ENCODE data around the gene DAB2.

Gene DAB2

DNA sequence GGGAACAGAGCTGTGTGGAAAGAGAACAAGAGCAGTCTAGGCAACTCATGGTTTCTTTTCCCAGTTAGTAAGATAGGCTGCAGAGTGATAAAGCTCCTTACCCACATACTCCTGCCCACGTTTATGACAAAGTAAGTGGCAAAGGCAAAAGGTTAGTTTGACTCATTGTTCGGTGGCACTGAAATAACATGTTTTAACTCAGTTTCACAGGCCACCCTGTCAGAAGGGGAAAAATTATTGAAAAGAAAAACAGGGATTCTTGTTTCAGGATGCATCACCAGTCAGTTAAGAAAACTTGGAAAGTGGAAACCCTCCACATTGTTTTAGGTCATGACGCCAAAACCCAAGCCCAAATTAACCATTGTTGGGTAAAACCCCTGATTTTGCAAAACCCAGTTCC, 22.3 kb upstream of the DAB2 start:
- no peak for DNase-seq

DNA sequence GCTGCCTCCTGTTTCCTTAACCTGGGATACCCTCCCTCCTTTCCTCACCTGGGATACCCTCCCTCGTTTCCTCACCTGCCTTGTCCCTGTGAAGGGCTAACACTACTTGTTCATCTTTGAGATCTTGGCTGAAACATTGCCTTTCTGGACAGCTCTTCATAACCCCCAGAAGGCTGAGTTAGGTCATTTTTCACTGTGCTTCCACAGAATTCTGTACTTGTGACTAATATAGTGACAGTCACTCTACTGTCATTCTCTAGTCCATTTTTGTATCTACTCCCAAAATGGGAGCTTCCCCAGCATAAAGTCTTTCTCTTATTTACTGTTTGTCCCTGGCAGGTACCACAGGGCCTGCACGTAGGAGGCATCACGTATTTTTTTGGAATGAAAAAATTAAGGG, 21.5 kb upstream of the DAB2 start:
- no peak for DNase-seq

DNA sequence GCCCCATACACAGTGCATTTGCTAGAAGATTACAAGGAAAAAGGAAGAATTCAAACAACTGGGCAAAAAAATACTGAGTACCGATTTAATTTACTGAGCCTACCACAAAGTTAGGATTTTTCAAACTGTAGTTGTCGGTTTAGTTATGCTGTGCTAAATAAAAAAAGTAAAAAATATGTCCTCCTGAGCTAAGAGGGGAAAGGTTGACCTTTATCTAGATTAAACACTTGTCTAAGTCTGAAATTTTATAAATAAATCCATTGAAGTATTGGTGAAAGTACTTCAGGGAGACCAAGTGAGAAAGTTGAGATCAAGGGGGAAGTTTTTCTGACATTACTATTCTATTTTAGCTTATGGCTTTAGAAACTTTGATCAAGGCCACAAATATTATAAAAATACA, 19.1 kb upstream of the DAB2 start:
- DNase-seq, result no peak

- DNase-seq, result no peak
These were observed 18.2 kb upstream of the DAB2 start for GRCh38 chr5:39442991-39443390.

DNA sequence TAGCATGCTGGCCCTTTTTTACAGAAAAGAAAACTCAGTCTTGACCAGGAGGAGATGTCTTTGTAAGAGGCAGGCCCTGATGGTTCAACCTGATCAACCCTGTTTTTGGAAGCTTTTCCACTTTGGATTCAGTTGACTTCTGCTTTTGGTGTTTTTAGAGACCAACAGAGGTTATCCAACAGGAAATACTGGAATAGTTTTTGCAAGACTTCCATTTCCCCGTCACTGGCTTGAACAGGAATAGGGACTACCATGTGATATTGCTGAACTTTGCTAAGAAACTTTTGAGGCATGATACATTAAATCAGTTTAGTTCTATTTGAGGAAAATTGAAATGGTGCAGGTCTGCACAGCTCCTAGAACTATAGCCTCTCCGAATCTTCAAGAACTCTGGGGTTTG, 17.1 kb upstream of the DAB2 start:
- no peak for DNase-seq

DNA sequence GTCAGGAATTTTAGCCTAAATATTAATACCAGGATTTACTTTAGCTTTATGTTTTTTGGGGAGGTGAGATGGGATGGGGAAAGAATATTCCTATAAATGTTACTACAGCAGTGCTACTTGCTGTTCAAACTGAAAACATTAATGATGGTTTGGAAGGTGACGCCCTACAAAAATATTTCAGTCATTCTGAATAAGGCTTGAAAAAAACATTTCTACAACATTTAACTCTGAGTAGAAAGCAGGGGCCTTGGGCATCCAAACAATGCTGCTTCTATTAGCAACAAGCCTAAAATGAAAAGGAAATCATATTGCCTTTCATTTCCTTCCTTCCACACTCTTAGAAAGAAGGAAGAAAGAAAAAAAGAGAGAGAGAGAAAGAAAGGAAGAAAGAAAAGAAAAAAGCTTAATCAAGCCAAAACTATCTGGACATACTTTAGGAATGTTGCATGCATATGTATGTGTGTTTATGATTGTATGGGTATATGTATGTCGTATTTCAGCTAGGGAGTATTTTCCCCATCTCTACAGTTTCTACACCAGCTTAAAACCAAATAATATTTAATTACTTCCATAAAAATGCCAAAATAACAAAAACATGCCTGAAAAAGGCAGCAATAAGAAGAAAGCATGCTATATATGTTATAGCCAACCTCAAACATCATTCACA, 16.3 kb upstream of the DAB2 start:
- DNase-seq, result no peak

- no peak for DNase-seq
These were observed 15.6 kb upstream of the DAB2 start for GRCh38 chr5:39440192-39440957.

- DNase-seq, result no peak
These were observed 14.9 kb upstream of the DAB2 start for GRCh38 chr5:39439582-39440162.

- DNase-seq, result no peak
These were observed 12.7 kb upstream of the DAB2 start for GRCh38 chr5:39437467-39437866.

DNA sequence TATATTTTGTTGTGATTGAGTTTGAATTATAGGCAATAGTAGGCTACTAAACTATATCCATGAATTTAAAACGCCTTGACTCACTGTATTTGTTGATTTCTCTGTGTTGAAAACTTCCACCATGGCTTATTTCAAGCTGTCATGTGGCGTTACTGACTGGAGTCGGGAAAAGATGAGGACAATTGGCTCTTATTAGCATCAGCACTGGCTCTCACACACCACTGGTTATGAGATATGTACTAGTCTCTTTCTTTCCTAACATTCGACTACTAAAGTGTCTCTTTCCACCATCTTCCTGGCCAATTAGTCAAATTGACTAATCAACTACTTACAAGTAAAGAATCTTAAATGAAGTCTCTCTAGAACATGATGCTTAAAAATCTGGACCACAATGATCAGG, 9.1 kb upstream of the DAB2 start:
- DNase-seq, result no peak

DNA sequence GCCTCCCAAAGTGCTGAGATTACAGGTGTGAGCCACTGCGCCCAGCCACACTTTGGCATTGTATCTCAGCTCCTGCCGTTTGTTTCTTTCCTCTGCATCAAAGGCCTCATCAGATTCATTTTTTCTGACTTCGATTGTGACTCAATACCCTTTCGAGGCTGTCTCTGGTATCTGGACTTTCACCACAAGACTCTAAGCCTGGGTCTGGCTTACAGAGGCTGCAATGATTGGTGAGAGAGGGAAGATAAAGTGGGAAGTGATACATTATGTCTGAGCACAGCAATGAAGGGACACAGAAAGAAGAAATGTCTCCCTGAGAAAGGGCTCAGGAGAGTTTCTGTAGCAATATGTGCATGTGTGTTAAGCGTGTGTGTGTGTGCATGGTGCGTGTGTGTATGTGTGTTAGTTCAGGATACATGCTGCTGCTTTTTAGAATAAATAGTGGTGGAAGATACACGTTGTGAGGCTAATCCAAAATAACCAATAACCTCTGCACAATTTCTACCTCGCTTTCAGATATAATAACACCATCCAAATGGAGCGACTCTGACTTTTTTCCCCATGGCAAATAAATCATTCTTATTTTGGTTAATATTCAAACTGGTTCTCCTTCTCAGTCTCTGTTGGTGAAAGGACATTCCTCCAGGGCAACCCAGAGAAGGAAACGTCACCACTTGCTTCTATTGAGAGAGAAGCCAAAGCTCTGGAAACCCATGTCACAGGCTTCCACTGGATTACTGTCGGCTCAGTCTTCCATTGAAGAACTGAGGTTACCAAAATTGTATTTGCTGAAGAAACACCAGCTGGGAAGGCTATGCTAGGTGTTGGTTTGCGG, 8.1 kb upstream of the DAB2 start:
- no peak for DNase-seq

DNA sequence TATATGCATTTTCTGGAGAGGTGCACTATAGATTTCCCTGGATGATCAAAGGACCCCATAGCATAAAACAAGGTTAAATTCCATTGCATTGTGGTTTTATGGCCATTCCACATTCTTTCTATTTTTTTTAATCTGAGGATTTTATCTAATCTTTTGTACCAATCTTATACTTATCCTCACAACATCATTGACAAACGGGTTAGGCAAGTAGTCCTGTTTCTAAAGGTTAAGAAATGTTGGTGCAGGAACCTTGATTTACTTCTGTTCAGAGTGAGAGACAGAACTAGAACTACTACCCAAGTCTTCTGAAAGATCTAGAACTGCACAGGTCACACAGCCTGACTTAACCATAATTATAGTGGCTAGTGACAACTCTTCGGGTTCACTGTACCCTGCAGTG, 5.7 kb upstream of the DAB2 start:
- DNase-seq, result no peak

DNA sequence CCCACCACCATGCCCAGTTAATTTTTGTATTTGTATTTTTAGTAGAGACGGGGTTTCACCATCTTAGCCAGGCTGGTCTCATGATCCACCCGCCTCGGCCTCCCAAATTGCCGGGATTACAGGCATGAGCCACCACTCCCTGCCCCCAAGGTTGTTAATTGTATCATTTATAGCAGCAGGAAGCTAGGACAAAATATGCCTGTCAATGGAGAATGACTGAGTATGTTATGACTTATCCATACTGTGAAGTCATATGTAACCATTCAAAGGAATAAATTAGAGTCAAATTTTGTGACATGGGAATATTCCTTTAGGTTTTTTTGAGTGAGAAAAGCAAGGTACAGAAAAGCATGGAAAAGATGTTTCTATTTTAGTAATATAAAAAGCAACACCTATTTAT, 3.9 kb upstream of the DAB2 start:
- DNase-seq, result no peak

DNA sequence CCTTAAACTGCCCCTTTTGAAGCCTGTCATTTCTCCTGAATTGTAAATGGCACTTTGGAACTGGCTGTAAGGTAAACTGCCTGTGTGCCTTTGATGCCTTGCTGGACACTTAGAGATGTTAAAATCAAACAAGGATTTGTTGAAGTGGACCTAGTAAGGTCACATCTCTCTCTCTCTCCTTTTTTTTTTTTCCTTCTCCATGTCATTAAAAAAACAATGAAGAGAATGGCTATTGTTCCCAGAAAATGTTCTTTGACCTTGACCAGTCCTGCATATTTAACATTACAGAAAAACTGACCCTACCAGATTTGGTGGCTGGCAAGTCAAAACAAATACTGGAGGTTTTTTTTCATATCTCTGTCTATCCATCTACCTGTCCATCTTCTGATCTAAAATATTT, 2.9 kb upstream of the DAB2 start:
- DNase-seq, result no peak

DNA sequence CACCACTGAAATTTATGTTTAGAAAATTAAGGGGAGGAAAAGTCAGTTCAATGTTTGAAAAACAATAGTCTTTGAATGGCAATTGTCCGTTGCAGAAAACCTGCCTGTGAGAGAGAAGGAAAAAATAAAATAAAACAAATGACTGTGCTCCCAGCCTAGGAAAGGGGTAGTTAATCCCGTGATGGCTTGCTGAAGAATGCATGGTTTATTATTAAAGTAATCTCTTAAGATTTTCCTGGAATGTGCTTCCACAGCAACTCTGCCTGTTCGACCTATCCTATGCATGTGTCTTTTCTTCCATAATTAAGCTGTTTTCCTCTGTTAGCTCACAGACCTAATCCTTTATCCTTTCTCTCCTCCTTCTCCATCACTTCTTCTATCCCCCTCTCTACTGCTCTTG, 2.4 kb upstream of the DAB2 start:
- DNase-seq, result no peak

DNA sequence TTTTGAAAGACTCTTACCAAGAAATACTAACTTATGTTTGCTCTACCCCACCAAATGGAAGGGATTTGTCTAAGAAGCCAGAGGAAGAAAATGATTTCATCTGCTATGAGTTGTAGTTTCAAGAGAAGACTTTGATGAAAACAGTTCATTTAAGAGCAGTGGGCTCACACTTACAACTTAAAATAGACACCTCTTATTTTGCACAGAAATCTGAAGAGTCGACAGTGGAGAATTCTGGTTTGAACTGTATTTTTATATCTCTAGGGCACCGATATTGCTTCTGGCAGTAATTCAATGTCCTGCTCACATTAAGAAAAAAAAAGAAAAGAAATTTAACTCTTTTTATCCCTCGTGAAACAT, 1.9 kb upstream of the DAB2 start:
- DNase-seq, result no peak

DNA sequence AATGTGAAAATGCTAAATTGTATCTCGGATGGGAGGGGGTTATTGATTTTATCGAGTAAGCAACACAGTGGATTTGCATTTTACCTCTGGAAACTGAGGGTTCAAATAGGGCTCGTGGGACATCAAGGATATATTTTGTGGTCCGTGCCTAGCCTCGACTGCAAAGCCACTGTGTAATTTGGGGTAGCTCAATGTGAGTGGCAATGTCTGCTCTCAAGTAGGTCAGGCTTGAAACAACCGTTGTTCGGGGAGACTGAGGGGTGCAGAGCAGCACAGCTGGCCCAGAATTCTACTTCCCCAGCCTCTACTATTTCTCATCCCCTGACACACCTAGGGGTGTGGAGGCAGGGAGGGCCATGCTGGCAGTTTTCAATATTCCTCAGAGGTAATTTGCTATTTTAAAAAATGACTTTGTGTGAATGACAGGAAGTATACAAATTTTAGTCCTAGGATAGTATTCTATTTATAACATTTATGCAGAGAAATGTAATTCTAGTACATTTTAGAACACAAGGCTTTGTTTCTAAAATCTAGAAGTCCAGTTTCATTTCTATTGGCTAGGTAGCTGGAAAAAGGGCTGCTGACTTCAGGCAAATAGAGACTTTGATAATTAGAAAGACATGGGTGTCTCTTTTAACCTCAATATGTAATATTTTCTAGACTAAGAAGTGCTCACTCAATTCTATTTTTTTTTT, 1.4 kb upstream of the DAB2 start:
- DNase-seq, result no peak

DNA sequence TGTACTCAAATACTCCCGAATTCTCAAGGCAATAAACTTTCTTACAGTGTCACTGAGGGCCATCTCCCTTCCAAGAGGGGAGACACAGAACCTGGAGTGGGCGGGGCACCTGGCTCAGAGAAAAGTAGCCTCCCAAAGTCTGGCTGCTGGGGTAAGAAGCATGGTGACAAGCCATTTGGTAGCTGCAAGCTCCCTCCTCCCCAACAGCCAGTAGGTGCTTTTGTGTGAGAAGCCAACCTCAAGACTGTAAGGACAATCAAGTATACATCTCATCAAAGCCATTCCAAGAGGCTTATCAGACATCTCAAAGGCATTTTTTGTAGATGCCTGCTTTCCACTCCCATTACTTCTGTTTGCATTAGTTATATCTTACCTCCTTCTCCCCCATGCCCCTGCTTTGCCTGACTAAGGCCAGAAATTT, 1.4 kb downstream of the DAB2 start:
- DNase-seq, result no peak

DNA sequence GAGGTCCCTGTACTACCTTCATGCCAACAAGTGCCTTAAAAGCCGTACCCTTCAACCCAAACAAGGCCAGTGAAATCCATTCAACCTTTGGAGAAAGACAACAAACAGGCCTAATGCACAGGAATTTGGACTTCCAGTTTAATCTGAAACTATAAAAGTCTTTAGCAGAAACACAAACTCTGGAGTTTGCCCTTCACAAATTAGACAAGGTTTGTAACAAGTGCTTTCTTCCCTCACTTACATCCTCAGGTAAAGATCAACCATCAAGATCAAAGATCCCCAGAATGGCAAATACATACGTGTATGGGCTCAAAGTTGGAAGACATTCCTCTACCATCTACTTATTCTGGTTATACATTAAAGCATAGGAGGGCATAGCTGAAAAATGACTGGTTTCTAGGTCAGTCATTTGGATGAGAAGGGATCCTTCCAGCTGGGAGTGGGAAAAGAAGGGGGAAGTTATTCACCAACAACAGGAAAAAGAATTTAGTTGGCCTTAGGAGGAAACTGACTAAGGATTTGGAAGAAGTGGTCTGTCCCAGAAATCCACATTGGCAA, 2.0 kb downstream of the DAB2 start:
- DNase-seq, result no peak

GRCh38 chr5:39422036-39422606, 2.7 kb downstream of the DAB2 start:
- no peak for DNase-seq

- no peak for DNase-seq
These were observed 4.2 kb downstream of the DAB2 start for GRCh38 chr5:39420482-39421145.

- DNase-seq, result no peak
These were observed 5.0 kb downstream of the DAB2 start for GRCh38 chr5:39419796-39420195.

Data from NCI-H1436 (cell line).